H9 (cell line): ENCODE measurements around the gene RXFP2. TPM values are rescaled to one million over a fixed set of nuclear protein-coding genes. Genes with fewer than 3 reads are reported as not detected.

Source experiments
- DNase-seq: peaks from one replicate; pipeline ENCODE4 v3.0.0-alpha.2; 2017
- H2AFZ ChIP-seq: one replicate; pipeline ENCODE4 v1.6.1; 2013; ENCODE audit warnings: mild to moderate bottlenecking, low read length, control low read depth, moderate library complexity
- H2AK5ac ChIP-seq: 2 replicates; pipeline ENCODE4 v1.6.1; 2013; ENCODE audit warnings: low read length, control low read depth, mixed read lengths; ENCODE audit not compliant: insufficient read length
- H2BK120ac ChIP-seq: one replicate; pipeline ENCODE4 v1.6.1; 2013; ENCODE audit warnings: low read depth, mild to moderate bottlenecking, low read length, control low read depth, inconsistent platforms; ENCODE audit not compliant: poor library complexity, severe bottlenecking
- H2BK12ac ChIP-seq: 2 replicates; pipeline ENCODE4 v1.6.1; 2013; ENCODE audit warnings: low read length, control low read depth, mixed read lengths, low read depth; ENCODE audit not compliant: insufficient read length
- H2BK15ac ChIP-seq: 2 replicates; pipeline ENCODE4 v1.6.1; 2013; ENCODE audit warnings: low read depth, low read length, control low read depth
- H2BK20ac ChIP-seq: one replicate; pipeline ENCODE4 v1.6.1; 2013; ENCODE audit warnings: low read depth, mild to moderate bottlenecking, low read length, control low read depth, inconsistent platforms; ENCODE audit not compliant: poor library complexity, severe bottlenecking
- H2BK5ac ChIP-seq: 2 replicates; pipeline ENCODE4 v1.6.1; 2013; ENCODE audit warnings: low read length, control low read depth, mixed read lengths; ENCODE audit not compliant: insufficient read length
- H3K14ac ChIP-seq: 2 replicates; pipeline ENCODE4 v1.6.1; 2013; ENCODE audit warnings: low read length, control low read depth; ENCODE audit not compliant: insufficient read depth
- H3K18ac ChIP-seq: 2 replicates; pipeline ENCODE4 v1.6.1; 2013; ENCODE audit warnings: low read depth, mild to moderate bottlenecking, mixed read lengths, low read length, control low read depth; ENCODE audit not compliant: insufficient read length
- H3K23ac ChIP-seq: 2 replicates; pipeline ENCODE4 v1.6.1; 2013; ENCODE audit warnings: low read length, control low read depth, mixed read lengths, low read depth; ENCODE audit not compliant: insufficient read length
- H3K23me2 ChIP-seq: 2 replicates; pipeline ENCODE4 v1.6.1; 2013; ENCODE audit warnings: low read depth, mild to moderate bottlenecking, mixed read lengths, low read length, control low read depth; ENCODE audit not compliant: insufficient read length, poor library complexity, severe bottlenecking
- H3K27ac ChIP-seq: 2 replicates; pipeline ENCODE4 v1.5.1; 2013; ENCODE audit warnings: low read length, control low read depth, mixed read lengths, low read depth; ENCODE audit not compliant: insufficient read length
- H3K27me3 ChIP-seq: 2 replicates; pipeline ENCODE4 v1.6.1; 2013; ENCODE audit warnings: low read length, control low read depth, inconsistent platforms; ENCODE audit not compliant: insufficient read depth
- H3K4ac ChIP-seq: 2 replicates; pipeline ENCODE4 v1.6.1; 2013; ENCODE audit warnings: low read depth, mild to moderate bottlenecking, control low read depth, inconsistent platforms, low read length, moderate library complexity
- H3K4me1 ChIP-seq: 2 replicates; pipeline ENCODE4 v1.6.1; 2013; ENCODE audit warnings: low read length, control low read depth, inconsistent platforms; ENCODE audit not compliant: insufficient read depth
- H3K4me2 ChIP-seq: 2 replicates; pipeline ENCODE4 v1.6.1; 2013; ENCODE audit warnings: low read length, control low read depth, mixed read lengths; ENCODE audit not compliant: insufficient read length, insufficient read depth
- H3K56ac ChIP-seq: 2 replicates; pipeline ENCODE4 v1.6.1; 2013; ENCODE audit warnings: low read depth, mild to moderate bottlenecking, mixed read lengths, low read length, control low read depth; ENCODE audit not compliant: insufficient read length
- H3K79me1 ChIP-seq: 2 replicates; pipeline ENCODE4 v1.6.1; 2013; ENCODE audit warnings: low read depth, mild to moderate bottlenecking, moderate library complexity, low read length, control low read depth, inconsistent platforms; ENCODE audit not compliant: insufficient read depth, poor library complexity, severe bottlenecking
- H3K79me2 ChIP-seq: 2 replicates; pipeline ENCODE4 v1.6.1; 2013; ENCODE audit warnings: low read length, control low read depth, inconsistent platforms; ENCODE audit not compliant: insufficient read depth
- H3K9ac ChIP-seq: 2 replicates; pipeline ENCODE4 v1.6.1; 2013; ENCODE audit warnings: low read length, control low read depth, mixed read lengths; ENCODE audit not compliant: insufficient read length; ENCODE audit errors: extremely low read depth
- H3K9me3 ChIP-seq: one replicate; pipeline ENCODE4 v1.6.1; 2013; ENCODE audit warnings: low read depth, low read length, inconsistent platforms; ENCODE audit not compliant: control insufficient read depth
- H3T11ph ChIP-seq: one replicate; pipeline ENCODE4 v1.6.1; 2013; ENCODE audit warnings: mild to moderate bottlenecking, low read length, control low read depth, inconsistent platforms
- H4K20me1 ChIP-seq: one replicate; pipeline ENCODE4 v1.6.1; 2013; ENCODE audit not compliant: control insufficient read depth, insufficient read length, insufficient read depth
- H4K5ac ChIP-seq: 2 replicates; pipeline ENCODE4 v1.6.1; 2013; ENCODE audit warnings: low read depth, mild to moderate bottlenecking, mixed read lengths, low read length, control low read depth; ENCODE audit not compliant: insufficient read length
- H4K8ac ChIP-seq: replicated peaks from 2 replicates; pipeline ENCODE4 v1.6.1; 2013; ENCODE audit warnings: low read length, control low read depth, mixed read lengths, low read depth; ENCODE audit not compliant: insufficient read length
- H4K91ac ChIP-seq: 2 replicates; pipeline ENCODE4 v1.6.1; 2013; ENCODE audit warnings: low read depth, mild to moderate bottlenecking, moderate library complexity, mixed read lengths, low read length, control low read depth; ENCODE audit not compliant: insufficient read length
- H3K27ac Mint-ChIP-seq, 3 experiments: 2 replicates in 2 of 3; 3 replicates in 1 of 3; pipeline ENCODE4 v1.8.0; 2020 to 2021; ENCODE audit warnings: mixed read lengths in 3 of 3, mild to moderate bottlenecking in 1 of 3, moderate library complexity in 1 of 3
- H3K27me3 Mint-ChIP-seq: 2 replicates; pipeline ENCODE4 v1.8.0; 2021; ENCODE audit warnings: low read depth, mild to moderate bottlenecking, moderate library complexity, mixed read lengths
- H3K36me3 Mint-ChIP-seq, 3 experiments: 2 replicates in 2 of 3; 3 replicates in 1 of 3; pipeline ENCODE4 v1.8.0; 2020 to 2021; ENCODE audit warnings: low read depth in 3 of 3, mixed read lengths in 3 of 3; ENCODE audit not compliant: insufficient read depth in 1 of 3
- H3K4me1 Mint-ChIP-seq, 2 experiments: 2 replicates each; pipeline ENCODE4 v1.8.0; 2020; ENCODE audit warnings: mixed read lengths in 2 of 2
- H3K4me3 Mint-ChIP-seq, 2 experiments: 2 replicates in 1 of 2; 3 replicates in 1 of 2; pipeline ENCODE4 v1.8.0; 2020 to 2021; ENCODE audit warnings: mild to moderate bottlenecking in 2 of 2, mixed read lengths in 2 of 2, moderate library complexity in 1 of 2
- H3K9me3 Mint-ChIP-seq, 2 experiments: 2 replicates in 1 of 2; 3 replicates in 1 of 2; pipeline ENCODE4 v1.8.0; 2020; ENCODE audit warnings: mild to moderate bottlenecking in 2 of 2, mixed read lengths in 2 of 2, moderate library complexity in 1 of 2
- CTCF ChIP-seq: fragments of 200-600 bp; sonication (generic); conservative IDR thresholded peaks from 3 replicates; pipeline ENCODE4 v1.8.0; 2021; ENCODE audit warnings: antibody characterized with exemption, mild to moderate bottlenecking
- WGBS: extraction: QIAGEN DNeasy Blood & Tissue Kit; methylation state at CpG from one replicate; pipeline ENCODE4 v1.1.7; 2013; ENCODE audit warnings: missing lambda C conversion rate, low lambda C conversion rate, mixed read lengths; ENCODE audit not compliant: insufficient read length; ENCODE audit errors: extremely low coverage; 5-methylcytosine and 5-hydroxymethylcytosine counted together
- total RNA-seq: library from RNA; stranded (reverse); gene quantifications from 2 replicates; pipeline ENCODE4 v1.2.1, GENCODE V29; 2021

RXFP2 gene
- total RNA-seq, 1 experiment from 2014 or later, result not detected

GRCh38 chr13:31801088-31801487, 61.8 kb downstream of the RXFP2 start:
- Mint-ChIP-seq H3K36me3 (no peaks in the 10 kb centered on the region), H3K4me3 (no peak overlapping the region), H3K4me1 (peaks cover 0 to 2% of the 10 kb centered on the region in 2 experiments; a peak in 1 of 4 replicates), H3K9me3 (no peaks in the 10 kb centered on the region; a peak in 1 of 5 replicates), H3K27me3 (no peaks in the 10 kb centered on the region), H3K27ac (no peak overlapping the region)
- H2BK12ac ChIP-seq, result no peak overlapping the region
- H3T11ph ChIP-seq, result no peak overlapping the region
- TF ChIP-seq CTCF, result no peak
- WGBS, result no CpG with 5 or more reads among the region's 6 CpGs
- no peak overlapping the region for H3K9ac ChIP-seq
- no peak overlapping the region for H2BK5ac ChIP-seq
- no peak overlapping the region for H3K4me2 ChIP-seq
- no peak overlapping the region for H3K14ac ChIP-seq
- no peaks in the 10 kb centered on the region for H3K79me2 ChIP-seq
- H3K4me1 ChIP-seq, result no peaks in the 10 kb centered on the region
- H3K56ac ChIP-seq, result no peak overlapping the region
- no peaks in the 10 kb centered on the region for H3K79me1 ChIP-seq
- H3K23ac ChIP-seq, result no peak overlapping the region
- H2BK20ac ChIP-seq, result no peak overlapping the region
- H4K20me1 ChIP-seq, result no peaks in the 10 kb centered on the region
- no peaks in the 10 kb centered on the region for H3K27me3 ChIP-seq
- H3K9me3 ChIP-seq, result no peaks in the 10 kb centered on the region
- H2AFZ ChIP-seq, result no peak overlapping the region
- no peak overlapping the region for H3K18ac ChIP-seq
- no peak overlapping the region for H3K4ac ChIP-seq
- no peak overlapping the region for H3K27ac ChIP-seq
- no peak overlapping the region for H4K5ac ChIP-seq
- no peak overlapping the region for H2BK15ac ChIP-seq
- H2BK120ac ChIP-seq, result no peak overlapping the region
- no peaks in the 10 kb centered on the region for H3K23me2 ChIP-seq
- H4K8ac ChIP-seq, result no peak overlapping the region
- H2AK5ac ChIP-seq, result no peak overlapping the region
- no peak for DNase-seq
- no peak overlapping the region for H4K91ac ChIP-seq
